HG03064 (cell line): Measurements from ENCODE around the gene CAMK1D.

Source experiments
- ATAC-seq: cut with Tn5 transposase; IDR thresholded peaks from one replicate; pipeline ENCODE4 v1.9.1; 2021; ENCODE audit warnings: low read depth; ENCODE audit not compliant: unreplicated experiment

CAMK1D gene

GRCh38 chr10:12774204-12774894, 425.0 kb downstream of the CAMK1D start:
- ATAC-seq = no peak

GRCh38 chr10:12777840-12778585, 428.7 kb downstream of the CAMK1D start:
- ATAC-seq = no peak

- no peak for ATAC-seq
Measured at GRCh38 chr10:12780634-12781601, 431.6 kb downstream of the CAMK1D start.

GRCh38 chr10:12781976-12782375, 432.6 kb downstream of the CAMK1D start:
- no peak for ATAC-seq

- no peak for ATAC-seq
Measured at GRCh38 chr10:12782537-12782936, 433.2 kb downstream of the CAMK1D start.

- no peak for ATAC-seq
Measured at GRCh38 chr10:12783293-12783692, 433.9 kb downstream of the CAMK1D start.

- ATAC-seq = no peak
Measured at GRCh38 chr10:12784646-12785045, 435.3 kb downstream of the CAMK1D start.

- no peak for ATAC-seq
Measured at GRCh38 chr10:12785415-12785831, 436.1 kb downstream of the CAMK1D start.

GRCh38 chr10:12787297-12787696, 437.9 kb downstream of the CAMK1D start:
- ATAC-seq = no peak

- no peak for ATAC-seq
Measured at GRCh38 chr10:12788277-12788676, 438.9 kb downstream of the CAMK1D start.

GRCh38 chr10:12790270-12790669, 440.9 kb downstream of the CAMK1D start:
- ATAC-seq = no peak

- no peak for ATAC-seq
Measured at GRCh38 chr10:12791728-12792127, 442.4 kb downstream of the CAMK1D start.

- ATAC-seq = no peak
Measured at GRCh38 chr10:12792889-12793556, 443.7 kb downstream of the CAMK1D start.

- ATAC-seq = no peak
Measured at GRCh38 chr10:12795315-12796110, 446.2 kb downstream of the CAMK1D start.

GRCh38 chr10:12796401-12797160, 447.2 kb downstream of the CAMK1D start:
- ATAC-seq = no peak

GRCh38 chr10:12797471-12798262, 448.3 kb downstream of the CAMK1D start:
- ATAC-seq = no peak

GRCh38 chr10:12799144-12799543, 449.8 kb downstream of the CAMK1D start:
- no peak for ATAC-seq

GRCh38 chr10:12799714-12800113, 450.4 kb downstream of the CAMK1D start:
- no peak for ATAC-seq
